ENCODE results near the gene PEAK3.
"Not testable (repeated sequence)": the region's sequence is repeated elsewhere in the genome, so short reads cannot be mapped to it uniquely, and the experiment has no call there.

Gene PEAK3

DNA sequence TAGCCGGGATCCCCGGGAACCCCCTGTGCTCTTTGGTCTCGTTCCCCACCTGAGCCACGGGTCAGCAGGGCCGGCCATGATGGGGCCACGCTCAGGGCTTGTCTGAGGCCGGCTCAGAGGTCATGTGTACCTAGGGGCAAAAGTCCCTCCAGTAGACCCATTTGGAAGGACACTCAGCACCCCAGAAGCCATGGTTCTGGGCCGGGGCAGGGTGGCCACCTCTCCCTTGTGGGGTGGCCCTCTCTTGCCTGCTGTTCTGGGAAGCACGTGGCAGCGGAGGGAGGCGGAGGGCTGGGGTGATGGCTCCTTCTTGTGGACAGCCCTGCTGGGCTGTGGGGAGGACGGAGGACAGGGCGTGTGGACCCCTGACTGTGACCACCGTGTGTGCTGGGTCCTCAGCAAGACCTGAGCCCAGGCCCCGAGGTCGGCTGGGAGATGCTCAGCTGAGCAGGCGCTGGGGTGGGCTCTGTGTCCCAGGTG lies 6.4 kb upstream of the PEAK3 start:
- no peak for DNase-seq

DNA sequence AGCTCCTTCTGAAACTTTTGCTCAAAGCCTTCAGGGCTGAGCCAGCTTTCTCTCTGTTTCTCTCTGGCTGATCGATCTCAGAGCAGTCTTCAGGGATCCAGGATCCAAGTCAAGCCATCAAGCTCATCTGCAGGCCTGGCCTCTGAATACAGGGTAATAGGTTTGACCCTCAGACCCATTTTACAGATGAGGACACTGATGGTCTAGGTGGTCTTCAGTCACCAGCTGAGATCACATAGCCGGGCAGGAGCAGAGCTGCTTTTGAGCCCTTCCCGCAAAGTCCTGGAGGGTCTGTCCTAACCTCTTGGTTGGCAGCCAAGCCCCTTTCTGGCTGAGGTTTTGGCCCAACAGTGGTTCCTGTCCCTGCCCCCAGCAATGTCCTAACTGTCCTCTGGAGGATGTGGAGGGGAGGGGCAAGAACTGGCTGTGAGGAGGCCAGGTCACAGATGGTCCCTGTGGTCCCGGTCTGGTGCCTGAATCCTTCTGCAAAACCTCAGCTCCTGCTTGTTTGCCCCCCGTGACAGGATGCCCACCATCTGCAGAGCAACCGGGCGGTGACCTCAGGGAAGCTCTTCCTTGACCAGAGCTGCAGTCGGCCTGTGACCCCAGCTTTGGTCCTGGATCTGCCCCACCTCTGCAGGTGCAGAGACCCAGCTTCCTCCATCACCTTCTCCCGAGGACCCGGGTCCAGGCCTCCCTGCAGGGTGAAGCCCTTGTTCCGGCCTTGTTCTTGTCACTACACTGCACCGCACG lies 5.8 kb upstream of the PEAK3 start:
- no peak for DNase-seq

DNA sequence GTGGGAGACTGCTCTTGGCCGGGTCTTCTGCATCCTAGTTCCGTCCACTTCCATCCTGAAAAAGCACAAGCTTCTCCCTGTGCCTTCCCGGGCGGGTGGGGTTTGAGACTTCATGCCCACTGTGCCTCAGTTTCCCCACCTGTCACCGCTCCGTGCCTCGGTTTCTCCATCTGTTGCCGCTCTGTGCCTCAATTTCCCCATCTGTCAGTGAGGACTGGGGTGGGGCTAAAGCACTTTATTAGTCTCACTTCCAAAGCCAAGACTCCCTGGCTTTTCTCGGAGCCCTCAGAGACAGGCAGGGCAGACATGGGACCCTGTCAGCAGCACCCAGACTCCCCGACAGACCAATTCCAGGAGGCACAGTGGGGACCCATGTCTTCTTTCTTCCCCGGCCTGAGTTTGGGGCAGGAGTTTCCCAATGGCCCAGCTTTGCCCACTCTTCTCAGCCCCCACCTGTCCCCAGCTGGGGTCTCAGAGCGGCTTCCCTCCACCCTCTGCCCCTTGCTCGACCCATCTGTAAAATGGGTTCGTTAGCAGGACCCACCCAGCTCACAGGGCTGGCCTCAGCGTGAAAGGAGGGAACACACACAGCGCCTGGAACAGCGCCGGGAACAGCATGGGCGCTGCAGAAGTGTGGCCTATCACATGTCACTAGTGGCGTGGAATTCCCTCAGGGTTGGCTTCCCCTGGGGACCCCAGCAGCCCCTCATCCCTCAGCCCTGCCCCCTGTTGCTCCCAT lies 4.6 kb upstream of the PEAK3 start:
- no peak for DNase-seq

DNA sequence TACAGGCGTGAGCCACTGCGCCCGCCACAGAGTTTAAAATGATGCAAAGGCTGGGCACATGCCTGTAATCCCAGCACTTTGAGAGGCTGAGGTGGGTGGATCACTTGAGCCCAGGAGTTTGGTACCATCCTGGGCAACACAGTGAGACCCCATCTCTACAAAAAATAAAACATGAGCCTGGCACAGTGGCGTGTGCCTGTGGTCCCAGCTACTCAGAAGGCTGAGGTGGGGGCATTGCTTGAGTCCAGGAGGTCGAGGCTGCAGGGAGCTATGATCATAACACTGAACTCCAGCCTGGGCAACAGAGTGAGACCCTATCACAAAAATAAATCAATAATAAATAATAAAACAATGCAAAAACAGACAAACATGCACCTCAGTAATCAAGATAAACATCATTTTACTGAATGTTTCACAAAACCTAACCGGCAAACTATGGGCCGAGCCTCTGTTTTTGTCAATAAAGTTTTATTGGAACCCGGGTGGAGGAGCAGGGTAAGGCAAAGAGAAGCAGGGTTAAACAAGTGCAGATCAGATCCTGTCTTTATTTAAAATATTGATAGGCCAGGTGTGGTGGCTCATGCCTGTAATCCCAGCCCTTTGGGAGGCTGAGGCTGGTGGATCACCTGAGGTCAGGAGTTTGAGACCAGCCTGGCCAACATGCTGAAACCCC lies 2.0 kb upstream of the PEAK3 start:
- DNase-seq, result no peak

- no peak for DNase-seq
Measured at GRCh38 chr19:2282862-2283237, 875 bp upstream of the PEAK3 start.

DNA sequence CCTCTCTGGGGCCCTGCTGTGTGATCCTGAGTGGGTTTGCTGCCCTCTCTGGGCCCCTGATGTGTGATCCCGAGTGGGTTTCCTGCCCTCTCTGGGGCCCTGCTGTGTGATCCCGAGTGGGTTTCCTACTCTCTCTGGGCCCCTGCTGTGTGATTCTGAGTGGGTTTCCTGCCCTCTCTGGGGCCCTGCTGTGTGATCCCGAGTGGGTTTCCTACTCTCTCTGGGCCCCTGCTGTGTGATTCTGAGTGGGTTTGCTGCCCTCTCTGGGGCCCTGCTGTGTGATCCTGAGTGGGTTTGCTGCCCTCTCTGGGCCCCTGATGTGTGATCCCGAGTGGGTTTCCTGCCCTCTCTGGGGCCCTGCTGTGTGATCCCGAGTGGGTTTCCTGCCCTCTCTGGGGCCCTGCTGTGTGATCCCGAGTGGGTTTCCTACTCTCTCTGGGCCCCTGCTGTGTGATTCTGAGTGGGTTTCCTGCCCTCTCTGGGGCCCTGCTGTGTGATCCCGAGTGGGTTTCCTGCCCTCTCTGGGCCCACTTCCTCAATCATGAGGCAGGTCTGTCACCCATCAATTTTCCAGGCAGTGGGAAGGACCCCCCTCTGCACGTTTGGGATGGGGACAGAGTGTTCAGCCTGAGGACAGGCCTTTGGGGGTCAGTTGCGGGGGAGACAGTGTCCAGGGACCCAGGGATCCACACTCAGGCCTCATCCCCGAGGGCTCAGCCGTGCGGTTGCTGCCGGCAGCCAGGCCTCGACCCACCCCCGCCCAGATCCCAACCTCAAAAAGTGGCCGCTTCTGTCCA lies 512 bp downstream of the PEAK3 start:
- DNase-seq, result not testable (repeated sequence)

- no peak for DNase-seq
Measured at GRCh38 chr19:2280633-2281264, 1.2 kb downstream of the PEAK3 start.

DNA sequence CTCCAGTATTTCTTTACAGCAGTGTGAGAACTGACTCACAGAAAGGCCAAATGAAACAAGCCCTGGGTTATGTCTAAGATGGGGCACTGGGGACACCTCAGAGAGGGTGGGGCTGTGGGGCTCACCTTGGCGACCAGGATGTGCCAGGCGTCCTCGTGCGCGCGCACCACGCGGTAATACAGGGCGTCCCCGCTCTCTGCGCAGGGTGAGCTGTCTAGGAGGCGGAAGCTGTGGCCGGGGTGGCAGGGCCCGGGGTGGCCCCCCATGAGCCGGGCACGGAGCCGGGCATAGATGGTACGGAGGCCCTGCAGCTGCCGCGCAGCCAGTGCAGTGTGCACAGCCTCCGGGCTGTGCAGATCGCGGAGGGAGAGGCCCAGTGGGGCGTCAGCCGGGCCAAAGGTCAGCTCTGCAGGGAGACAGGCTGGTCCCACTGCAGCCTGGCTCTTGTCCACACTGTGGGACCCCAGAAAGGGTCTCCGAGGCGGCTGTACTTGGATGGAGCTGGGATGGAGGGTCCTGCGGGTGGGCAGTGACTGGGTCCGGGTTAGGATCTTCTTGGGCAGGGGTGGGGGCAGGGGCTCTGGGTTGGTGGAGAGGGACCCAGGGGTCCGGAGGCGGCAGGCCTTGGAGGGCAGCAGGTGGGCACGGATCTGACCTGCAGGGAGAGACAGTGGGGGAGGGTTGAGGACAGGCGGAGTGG lies 3.4 kb downstream of the PEAK3 start:
- no peak for DNase-seq

DNA sequence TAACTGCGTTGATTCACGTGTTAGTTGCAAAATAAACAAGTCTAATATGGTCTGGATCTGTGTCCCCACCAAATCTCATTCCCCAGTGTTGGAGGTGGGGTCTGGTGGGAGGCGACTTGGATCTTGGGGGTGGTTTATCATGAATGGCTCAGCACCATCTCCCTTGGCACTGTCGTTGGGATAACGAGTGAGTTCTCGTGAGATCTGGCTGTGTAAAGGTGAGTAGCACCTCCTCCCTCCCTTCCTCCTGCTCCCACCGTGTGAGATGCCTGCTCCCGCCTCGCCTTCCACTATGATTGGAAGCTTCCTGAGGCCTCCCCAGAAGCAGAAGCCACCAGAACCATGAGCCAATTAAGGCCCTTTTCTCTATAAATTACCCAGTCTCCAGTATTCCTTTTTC lies 4.8 kb downstream of the PEAK3 start:
- no peak for DNase-seq

- DNase-seq, result no peak
Measured at GRCh38 chr19:2276429-2276986, 5.5 kb downstream of the PEAK3 start.

DNA sequence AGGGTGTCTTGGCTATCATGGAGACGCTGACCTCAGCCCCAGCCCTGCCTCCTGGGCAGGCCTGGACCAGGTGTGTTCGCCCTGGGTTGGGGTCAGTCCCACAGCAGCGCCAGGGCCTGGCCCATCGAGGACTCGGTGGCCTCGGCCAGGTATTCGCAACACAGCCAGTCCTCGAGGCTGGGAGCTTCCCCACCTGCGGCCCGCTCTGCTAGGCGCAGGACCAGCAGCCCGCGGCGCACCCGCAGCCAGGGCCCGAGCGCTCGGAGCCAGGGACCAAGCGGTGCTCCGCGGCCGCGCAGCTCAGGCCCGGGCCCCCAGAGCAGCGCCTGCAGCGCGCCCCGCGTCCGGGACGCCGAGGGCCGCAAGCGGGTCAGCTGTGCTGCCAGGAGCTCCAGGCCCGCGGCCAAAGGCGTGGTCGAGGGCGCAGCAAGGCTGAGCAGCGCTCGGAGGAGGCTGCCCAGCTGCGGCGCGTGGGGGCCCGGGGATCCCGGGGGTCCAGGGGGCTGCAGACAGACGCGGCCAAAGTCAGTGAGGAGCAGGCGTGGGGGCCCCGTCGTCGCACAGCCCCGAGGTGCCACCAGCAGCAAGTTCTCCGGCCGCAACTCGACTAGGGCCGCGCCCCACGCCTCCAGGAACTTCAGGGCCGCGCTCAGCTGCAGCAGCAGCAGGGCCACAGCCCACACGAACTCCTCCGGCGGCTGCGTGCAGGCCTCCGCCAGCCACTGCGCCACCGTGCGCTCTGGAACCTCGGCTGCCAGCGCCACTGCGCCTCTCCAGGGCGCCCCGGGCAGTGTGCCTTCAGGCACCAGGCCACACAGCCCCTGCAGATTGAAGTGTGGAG lies 6.2 kb downstream of the PEAK3 start:
- no peak for DNase-seq

DNA sequence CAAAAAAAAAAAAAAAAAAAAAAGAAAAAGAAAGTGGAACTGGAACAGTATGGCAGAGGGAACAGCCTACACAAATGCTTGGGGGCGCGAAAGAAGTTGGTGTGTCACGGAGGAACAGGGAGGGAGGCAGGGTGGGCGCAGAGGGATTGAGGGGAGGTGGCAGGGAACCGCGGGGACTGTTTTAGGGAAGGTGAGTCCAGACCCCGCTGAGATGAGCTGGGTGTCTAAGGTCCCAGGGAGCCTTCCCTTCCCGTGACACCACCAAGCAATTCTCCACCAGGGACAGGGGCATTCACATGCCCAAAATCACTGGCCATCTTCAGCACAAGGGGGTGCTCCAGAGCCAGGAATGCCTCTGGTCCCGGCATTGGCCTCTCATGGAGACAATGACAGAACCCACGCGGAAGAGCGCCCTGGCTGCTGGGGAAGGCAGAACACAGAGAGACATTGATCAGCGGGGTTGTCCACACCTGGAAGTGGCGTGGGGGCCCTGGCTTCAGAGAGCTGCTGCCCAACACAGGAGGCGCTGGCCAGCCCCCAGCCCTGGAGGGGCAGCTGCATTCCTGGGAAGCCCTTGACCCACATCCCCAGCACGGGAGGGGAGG lies 6.9 kb downstream of the PEAK3 start:
- no peak for DNase-seq

- DNase-seq, result no peak
Measured at GRCh38 chr19:2274185-2274711, 7.7 kb downstream of the PEAK3 start.

- peak; percentile 37 for DNase-seq
Measured at GRCh38 chr19:2273356-2274184, 8.4 kb downstream of the PEAK3 start.

DNA sequence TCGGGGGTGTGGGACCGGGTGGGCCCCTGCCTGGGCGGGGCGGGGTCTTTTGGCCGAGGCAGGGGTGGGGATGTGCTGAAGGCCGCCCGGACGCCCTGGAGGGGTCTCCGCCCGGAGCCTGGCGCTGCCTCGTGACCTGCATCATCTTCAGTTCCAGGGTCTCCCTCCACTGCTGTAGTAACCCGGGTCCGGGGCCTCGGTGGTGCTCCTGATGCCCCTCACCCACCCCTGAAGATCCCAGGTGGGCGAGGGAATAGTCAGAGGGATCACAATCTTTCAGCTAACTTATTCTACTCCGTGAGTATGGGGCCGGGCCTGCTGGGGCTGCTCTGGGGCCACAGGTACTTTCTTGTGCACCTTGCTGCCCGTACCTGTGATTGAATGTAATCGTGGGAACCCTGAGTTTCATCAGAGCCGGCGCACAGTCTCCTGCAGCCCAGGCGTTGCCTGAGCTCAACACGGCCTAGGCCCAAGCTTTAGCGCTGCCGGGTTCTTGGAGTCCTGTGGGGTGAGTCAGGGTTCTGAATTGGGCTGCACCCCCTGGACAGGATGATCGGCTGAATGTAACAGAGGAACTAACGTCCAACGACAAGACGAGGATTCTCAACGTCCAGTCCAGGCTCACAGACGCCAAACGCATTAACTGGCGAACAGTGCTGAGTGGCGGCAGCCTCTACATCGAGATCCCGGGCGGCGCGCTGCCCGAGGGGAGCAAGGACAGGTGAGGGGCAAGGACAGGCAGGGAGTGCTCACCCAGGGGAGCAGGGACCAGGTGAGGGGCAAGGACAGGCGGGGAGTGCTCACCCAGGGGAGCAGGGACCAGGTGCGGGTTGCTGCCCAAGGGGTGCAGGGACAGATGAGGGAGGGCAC lies 10.5 kb downstream of the PEAK3 start:
- no peak for DNase-seq

DNA sequence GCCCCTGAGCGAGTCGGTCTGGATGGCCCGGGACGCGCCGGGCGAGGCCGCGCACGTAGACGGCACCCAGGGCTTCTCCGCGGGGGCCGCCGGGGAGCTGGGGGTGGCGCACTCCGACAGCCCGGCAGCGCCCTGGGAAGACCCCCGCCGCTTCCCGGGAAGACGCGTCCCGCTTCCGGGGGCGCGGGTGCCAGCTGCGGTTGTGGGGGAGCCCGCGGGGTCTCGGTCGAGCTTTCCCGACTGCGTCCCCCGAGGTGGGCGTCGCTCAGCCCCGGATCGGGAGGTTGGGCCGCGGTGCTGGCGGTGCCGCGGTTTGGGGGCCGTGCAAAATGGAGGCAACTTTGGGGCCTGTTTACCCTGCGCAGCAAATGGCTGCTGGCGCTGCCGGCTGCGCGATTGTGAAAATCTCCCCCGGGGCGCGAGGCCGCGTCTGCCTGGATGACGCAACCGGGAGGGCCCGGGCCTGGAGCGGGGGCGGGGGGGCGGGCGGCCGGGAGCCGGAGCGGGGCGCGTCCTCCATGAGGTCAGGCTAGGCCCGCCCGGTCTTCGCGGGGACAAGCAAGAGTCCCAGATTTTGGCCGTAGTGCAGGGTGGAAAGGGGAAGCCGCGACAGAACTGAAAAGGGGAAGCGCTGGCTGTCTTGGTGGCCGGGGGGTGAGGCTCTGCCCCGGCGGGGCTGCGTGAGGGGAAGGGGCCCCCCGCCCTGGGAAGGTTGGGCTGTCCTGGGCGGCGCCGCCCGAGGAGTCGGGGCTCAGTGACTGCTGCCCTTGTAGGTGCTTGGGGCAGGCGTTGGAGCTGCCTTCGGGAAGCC lies 11.3 kb downstream of the PEAK3 start:
- no peak for DNase-seq

DNA sequence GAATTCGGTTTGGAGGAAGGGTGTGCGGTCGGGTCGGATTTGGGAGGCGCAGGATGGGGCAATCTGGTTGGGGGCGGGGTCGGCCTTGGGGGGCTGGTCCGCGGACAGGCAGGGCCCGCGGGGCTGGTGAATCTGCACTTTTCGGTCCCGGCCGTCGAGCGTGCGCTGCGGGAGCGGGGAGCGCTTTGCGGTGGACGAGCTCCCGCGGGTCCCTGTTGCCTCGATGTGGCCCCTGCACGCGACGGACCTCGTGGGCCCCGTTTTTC lies 11.9 kb downstream of the PEAK3 start:
- no peak for DNase-seq

All from NCI-H510A (cell line).